HG03039 (cell line): ENCODE results near the gene TCF7L2.

Source experiments
- ATAC-seq: cut with Tn5 transposase; IDR thresholded peaks from one replicate; pipeline ENCODE4 v1.9.1; 2021; ENCODE audit warnings: mild to moderate bottlenecking, moderate library complexity; ENCODE audit not compliant: unreplicated experiment

The TCF7L2 gene

GRCh38 chr10:113020838-113021237 is 70.8 kb downstream of the TCF7L2 start:
- no peak for ATAC-seq

GRCh38 chr10:113021268-113022040 is 71.4 kb downstream of the TCF7L2 start:
- no peak for ATAC-seq

- ATAC-seq = no peak
Measured at GRCh38 chr10:113022265-113022664, 72.2 kb downstream of the TCF7L2 start.

- ATAC-seq = no peak
Measured at GRCh38 chr10:113023017-113023416, 73.0 kb downstream of the TCF7L2 start.

GRCh38 chr10:113024930-113025329 is 74.9 kb downstream of the TCF7L2 start:
- ATAC-seq = no peak

- no peak for ATAC-seq
Measured at GRCh38 chr10:113025487-113025886, 75.4 kb downstream of the TCF7L2 start.

- ATAC-seq = no peak
Measured at GRCh38 chr10:113026679-113027078, 76.6 kb downstream of the TCF7L2 start.

- no peak for ATAC-seq
Measured at GRCh38 chr10:113027230-113027573, 77.2 kb downstream of the TCF7L2 start.

GRCh38 chr10:113027574-113028455 is 77.8 kb downstream of the TCF7L2 start:
- ATAC-seq = no peak

- no peak for ATAC-seq
Measured at GRCh38 chr10:113028456-113029440, 78.7 kb downstream of the TCF7L2 start.

- ATAC-seq = no peak
Measured at GRCh38 chr10:113030453-113030852, 80.4 kb downstream of the TCF7L2 start.

GRCh38 chr10:113031147-113031546 is 81.1 kb downstream of the TCF7L2 start:
- no peak for ATAC-seq

GRCh38 chr10:113033991-113034390 is 83.9 kb downstream of the TCF7L2 start:
- no peak for ATAC-seq

GRCh38 chr10:113035732-113036312 is 85.8 kb downstream of the TCF7L2 start:
- ATAC-seq = no peak

- no peak for ATAC-seq
Measured at GRCh38 chr10:113036619-113037018, 86.6 kb downstream of the TCF7L2 start.

GRCh38 chr10:113037218-113037617 is 87.2 kb downstream of the TCF7L2 start:
- ATAC-seq = no peak

GRCh38 chr10:113038183-113038582 is 88.1 kb downstream of the TCF7L2 start:
- no peak for ATAC-seq

GRCh38 chr10:113038985-113039384 is 88.9 kb downstream of the TCF7L2 start:
- no peak for ATAC-seq

- no peak for ATAC-seq
Measured at GRCh38 chr10:113041324-113041723, 91.3 kb downstream of the TCF7L2 start.
